ENCODE data around the gene CCL8. TPM values are rescaled to one million over a fixed set of nuclear protein-coding genes. Genes with fewer than 3 reads are reported as not detected.

CCL8 gene
- total and polyA plus RNA-seq, 2 experiments from 2014 or later = not detected

DNA sequence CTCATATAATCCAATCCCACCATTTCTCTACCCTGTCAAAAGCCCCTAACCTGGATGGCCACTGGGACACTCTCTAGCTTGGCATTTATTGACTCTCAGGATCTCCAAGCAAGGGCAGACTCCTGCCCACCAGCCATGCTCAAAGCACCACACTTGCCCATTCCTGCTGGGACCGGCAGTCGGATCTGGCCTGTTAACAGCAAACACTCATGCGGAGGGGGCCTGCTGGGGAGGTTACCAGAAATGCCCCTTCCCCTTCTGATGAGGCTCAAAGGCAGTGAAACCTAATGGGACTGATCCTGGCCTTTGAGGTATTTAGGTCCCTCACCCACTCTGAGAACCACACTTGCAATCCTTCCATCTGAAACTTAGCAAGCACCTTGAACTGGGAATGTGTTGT, 50.3 kb downstream of the CCL8 start:
- Histone ChIP-seq H3K27ac (no peak overlapping the region), H3K36me3 (no peaks in the 10 kb centered on the region), H3K9me3 (ENCODE audit: low read depth) (no peaks in the 10 kb centered on the region), H3K4me3 (no peak overlapping the region), H3K27me3 (no peaks in the 10 kb centered on the region), H3K4me1 (ENCODE audit: low read depth) (no peaks in the 10 kb centered on the region)
- TF ChIP-seq CTCF (IDR thresholded peaks at IDR 0.05; ENCODE audit: low read depth, low read length) = no peak
- DNase-seq (ENCODE audit: low read depth in 1 of 2, low spot score in 1 of 2) = no peak

DNA sequence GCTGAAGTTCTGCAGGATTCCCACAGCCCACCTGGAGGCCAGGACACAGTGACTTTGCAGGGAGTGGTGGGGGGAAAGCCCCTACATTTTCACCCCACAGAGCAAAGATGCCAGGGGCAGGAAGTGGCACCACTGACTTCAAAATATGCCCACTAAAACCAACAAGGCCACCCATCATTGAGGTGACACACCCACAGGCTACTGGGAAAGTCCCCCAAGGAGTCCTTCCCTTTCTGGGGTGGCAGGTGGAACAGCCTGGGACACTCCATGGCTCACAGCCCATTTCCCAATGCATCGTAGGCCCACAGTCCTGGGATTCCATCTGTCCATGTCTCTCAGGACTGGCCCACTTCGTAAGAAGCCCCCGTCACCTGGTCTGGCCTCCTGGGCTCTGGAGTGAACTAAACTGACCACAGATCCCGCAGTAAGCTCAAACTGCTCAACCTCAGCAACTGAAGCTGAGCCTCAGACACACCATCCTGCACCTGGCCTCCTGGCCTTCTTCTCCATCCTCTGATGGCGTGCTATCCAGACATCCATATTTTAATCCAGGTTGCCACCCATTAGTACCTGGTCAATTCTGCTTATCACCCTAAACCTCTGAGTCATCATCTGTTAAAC, 51.3 kb downstream of the CCL8 start:
- no peak for TF ChIP-seq CTCF (IDR thresholded peaks at IDR 0.05; ENCODE audit: low read depth, low read length)
- no peak overlapping the region for H3K4me3 ChIP-seq
- H3K27me3 ChIP-seq = no peaks in the 10 kb centered on the region
- H3K4me1 ChIP-seq (ENCODE audit: low read depth) = no peaks in the 10 kb centered on the region
- no peak for DNase-seq (ENCODE audit: low read depth in 1 of 2, low spot score in 1 of 2)
- H3K9me3 ChIP-seq (ENCODE audit: low read depth) = no peaks in the 10 kb centered on the region
- no peaks in the 10 kb centered on the region for H3K36me3 ChIP-seq
- H3K27ac ChIP-seq = no peak overlapping the region

GRCh38 chr17:34370997-34371395, 51.8 kb downstream of the CCL8 start:
- TF ChIP-seq CTCF (IDR thresholded peaks at IDR 0.05; ENCODE audit: low read depth, low read length) = no peak
- no peak for DNase-seq (ENCODE audit: low read depth in 1 of 2, low spot score in 1 of 2)
- Histone ChIP-seq H3K27me3 (no peaks in the 10 kb centered on the region), H3K9me3 (ENCODE audit: low read depth) (no peaks in the 10 kb centered on the region), H3K36me3 (no peaks in the 10 kb centered on the region), H3K4me3 (no peak overlapping the region), H3K4me1 (ENCODE audit: low read depth) (no peaks in the 10 kb centered on the region), H3K27ac (no peak overlapping the region)

Other genes starting within 250 kb of the CCL8 start
- gene CCL2, start 64.2 kb upstream of the CCL8 start, total RNA-seq = 0.46 and 0.54 TPM in 2 replicates
- 0.41 and 0.77 TPM in 2 replicates for gene CCL2, start 64.2 kb upstream of the CCL8 start, polyA plus RNA-seq
- not detected in 2 replicates for gene CCL7, start 49.2 kb upstream of the CCL8 start, total RNA-seq
- gene CCL7, start 49.2 kb upstream of the CCL8 start, polyA plus RNA-seq = not detected in 2 replicates
- not detected in 2 replicates for gene CCL11, start 33.7 kb upstream of the CCL8 start, total RNA-seq
- gene CCL11, start 33.7 kb upstream of the CCL8 start, polyA plus RNA-seq = not detected in 2 replicates
- not detected in 2 replicates for gene CCL13, start 37.0 kb downstream of the CCL8 start, total RNA-seq
- gene CCL13, start 37.0 kb downstream of the CCL8 start, polyA plus RNA-seq = not detected in 2 replicates
- not detected in 2 replicates for gene CCL1, start 43.8 kb downstream of the CCL8 start, total RNA-seq
- gene CCL1, start 43.8 kb downstream of the CCL8 start, polyA plus RNA-seq = not detected in 2 replicates

Data from cardiac muscle cell (in vitro differentiated cells and primary cell).